Esophagus muscularis mucosa (tissue), 4 donors: Measurements from ENCODE around the gene LIAS. TPM values are rescaled to one million over a fixed set of nuclear protein-coding genes. Genes with fewer than 3 reads are reported as not detected.
"Not testable (repeated sequence)": the region's sequence is repeated elsewhere in the genome, so short reads cannot be mapped to it uniquely, and the experiment has no call there.

Source experiments
- DNase-seq: peaks from one replicate; pipeline ENCODE4 v3.0.0-alpha.2; 2017; ENCODE audit errors: extremely low spot score
- H3K27ac ChIP-seq, 4 donors: fragments of 200-600 bp; sonication (generic); replicated peaks in 1 of 4; 1 replicate in 3 of 4; 2 replicates in 1 of 4; pipeline ENCODE4 v1.5.1; 2016 to 2019; ENCODE audit warnings: mild to moderate bottlenecking in 1 of 4
- H3K27me3 ChIP-seq, 4 donors: fragments of 200-600 bp; sonication (generic); one replicate each; pipeline versions ENCODE4 v1.5.1 to v1.6.0; 2016 to 2019
- H3K36me3 ChIP-seq, 4 donors: fragments of 200-600 bp; sonication (generic); one replicate each; pipeline ENCODE4 v1.5.1; 2016 to 2019
- H3K4me1 ChIP-seq, 4 donors: fragments of 200-600 bp; sonication (generic); one replicate each; pipeline ENCODE4 v1.5.1; 2016 to 2019
- H3K4me3 ChIP-seq, 4 donors: fragments of 200-600 bp; sonication (generic); 1 replicate in 2 of 4; 2 replicates in 2 of 4; pipeline ENCODE4 v1.5.1; 2016 to 2019; ENCODE audit warnings: mild to moderate bottlenecking in 4 of 4, moderate library complexity in 1 of 4
- H3K9me3 ChIP-seq, 4 donors: fragments of 200-600 bp; sonication (generic); 1 replicate in 3 of 4; 2 replicates in 1 of 4; pipeline ENCODE4 v1.5.1; 2016 to 2019
- EP300 ChIP-seq: sonication (generic); formaldehyde crosslinking; IDR thresholded peaks from one replicate; pipeline ENCODE4 v1.6.1; 2017; ENCODE audit warnings: antibody characterized with exemption
- POLR2A ChIP-seq: fragments of 450-650 bp; IDR thresholded peaks from one replicate; pipeline ENCODE4 v1.6.1; 2017; ENCODE audit warnings: antibody characterized with exemption, moderate library complexity, mild to moderate bottlenecking, low read depth
- POLR2AphosphoS5 ChIP-seq, 2 donors: sonication (generic); formaldehyde crosslinking; IDR thresholded peaks; one replicate each; pipeline ENCODE4 v1.6.1; 2017; ENCODE audit warnings: antibody characterized with exemption in 2 of 2
- WGBS: methylation state at CpG from one replicate; pipeline ENCODE4 v1.1.5; 2018; 5-methylcytosine and 5-hydroxymethylcytosine counted together
- intact Hi-C: fragments of 100-400 bp; cut with DNase I; formaldehyde crosslinking; loops from one replicate; pipeline ENCODE4 v1.15.1; 2023
- total RNA-seq, 4 donors: library from RNA; depleted of rRNA; stranded (reverse); fragments of >200 nt; gene quantifications; one replicate each; pipeline versions ENCODE4 v1.1.0 to v1.2.1, GENCODE V29; 2016
- TF ChIP-seq, protein P1 (sequence below), 3 experiments: fragments of 200-600 bp in 2 of 3; fragments of 450-650 bp in 1 of 3; sonication (generic) in 2 of 3; IDR thresholded peaks; one replicate each; pipeline ENCODE4 v1.5.1; 2017 to 2019; ENCODE audit warnings: antibody characterized with exemption in 3 of 3, mild to moderate bottlenecking in 2 of 3, moderate library complexity in 1 of 3

LIAS gene
- total RNA-seq, 4 donors from 2014 or later: 8.5 to 11.6 (median 9.7) TPM

DNA sequence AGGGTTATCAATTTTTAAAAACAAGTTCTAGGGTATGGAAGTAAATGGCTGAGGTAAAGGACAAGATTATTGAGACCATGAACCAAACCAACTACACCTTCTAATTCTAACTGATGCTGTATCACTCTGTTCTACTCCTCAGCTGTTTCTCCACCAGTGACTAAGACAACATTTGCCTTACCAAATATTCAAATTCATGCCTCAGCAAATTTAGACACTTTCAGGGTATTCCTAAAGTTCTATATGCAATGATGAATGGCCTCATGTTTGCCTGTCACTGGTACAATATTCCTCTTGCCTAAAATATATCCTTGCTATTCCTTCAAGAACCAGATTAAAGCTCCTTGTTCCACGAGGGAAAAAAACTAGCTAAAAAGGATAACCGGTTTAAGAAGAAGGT lies 5.1 kb upstream of the LIAS start:
- 78% methylated on average over 2 of the region's 2 CpGs for WGBS
- H3K27ac ChIP-seq: no peak overlapping the region
- no peak overlapping the region for H3K4me3 ChIP-seq
- DNase-seq: no peak
- H3K27me3 ChIP-seq: no peaks in the 10 kb centered on the region
- peaks cover 17 to 39% (median 34%) of the 10 kb centered on the region in 4 donors for H3K4me1 ChIP-seq
- H3K36me3 ChIP-seq: peaks cover 45 to 79% (median 68%) of the 10 kb centered on the region in 4 donors
- intact Hi-C loops: loop anchor here (10.0 kb wide), 1 partner anchor 601 kb away; the partner anchor contains the start of gene N4BP2
- no peaks in the 10 kb centered on the region for H3K9me3 ChIP-seq
- TF ChIP-seq, protein P1, sequence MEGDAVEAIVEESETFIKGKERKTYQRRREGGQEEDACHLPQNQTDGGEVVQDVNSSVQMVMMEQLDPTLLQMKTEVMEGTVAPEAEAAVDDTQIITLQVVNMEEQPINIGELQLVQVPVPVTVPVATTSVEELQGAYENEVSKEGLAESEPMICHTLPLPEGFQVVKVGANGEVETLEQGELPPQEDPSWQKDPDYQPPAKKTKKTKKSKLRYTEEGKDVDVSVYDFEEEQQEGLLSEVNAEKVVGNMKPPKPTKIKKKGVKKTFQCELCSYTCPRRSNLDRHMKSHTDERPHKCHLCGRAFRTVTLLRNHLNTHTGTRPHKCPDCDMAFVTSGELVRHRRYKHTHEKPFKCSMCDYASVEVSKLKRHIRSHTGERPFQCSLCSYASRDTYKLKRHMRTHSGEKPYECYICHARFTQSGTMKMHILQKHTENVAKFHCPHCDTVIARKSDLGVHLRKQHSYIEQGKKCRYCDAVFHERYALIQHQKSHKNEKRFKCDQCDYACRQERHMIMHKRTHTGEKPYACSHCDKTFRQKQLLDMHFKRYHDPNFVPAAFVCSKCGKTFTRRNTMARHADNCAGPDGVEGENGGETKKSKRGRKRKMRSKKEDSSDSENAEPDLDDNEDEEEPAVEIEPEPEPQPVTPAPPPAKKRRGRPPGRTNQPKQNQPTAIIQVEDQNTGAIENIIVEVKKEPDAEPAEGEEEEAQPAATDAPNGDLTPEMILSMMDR (IDR thresholded peaks at IDR 0.05): no peak
- TF ChIP-seq POLR2AphosphoS5 (IDR thresholded peaks at IDR 0.05) (no peak), EP300 (no peak), POLR2A (no peak)

DNA sequence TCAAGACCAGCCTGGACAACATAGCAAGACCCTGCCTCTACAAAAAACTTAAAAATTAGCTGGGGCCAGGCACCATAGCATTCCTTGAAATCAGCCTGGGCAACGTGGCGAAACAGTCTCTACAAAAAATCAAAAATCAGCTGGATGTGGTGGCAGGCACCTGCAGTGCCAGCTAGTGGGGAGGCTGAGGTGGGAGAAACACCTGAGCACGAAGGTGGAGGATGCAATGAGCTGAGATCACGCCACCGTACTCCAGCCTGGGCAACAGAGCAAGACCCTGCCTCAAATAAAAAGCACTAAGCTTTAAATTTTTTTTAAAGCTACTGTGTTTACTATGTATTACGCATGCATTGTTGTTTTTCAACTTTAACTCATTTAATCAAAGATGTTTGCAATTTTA lies 3.4 kb upstream of the LIAS start:
- H3K9me3 ChIP-seq: no peaks in the 10 kb centered on the region
- TF ChIP-seq EP300: no peak
- no peak for TF ChIP-seq POLR2A
- no peak for TF ChIP-seq POLR2AphosphoS5 (IDR thresholded peaks at IDR 0.05)
- TF ChIP-seq, protein P1 (IDR thresholded peaks at IDR 0.05): no peak
- no peaks in the 10 kb centered on the region for H3K27me3 ChIP-seq
- no peak overlapping the region for H3K27ac ChIP-seq
- DNase-seq: no peak
- H3K4me1 ChIP-seq: peaks cover 24 to 50% (median 44%) of the 10 kb centered on the region in 4 donors
- intact Hi-C loops: loop anchor here (5.0 to 10.0 kb wide), 4 partner anchors 72 to 599 kb away; partner anchors contain the start of genes N4BP2, RFC1, SMIM14 and UGDH
- WGBS: 89% methylated on average over 6 of the region's 6 CpGs
- H3K36me3 ChIP-seq: peaks cover 45 to 73% (median 65%) of the 10 kb centered on the region in 4 donors
- H3K4me3 ChIP-seq: no peak overlapping the region

DNA sequence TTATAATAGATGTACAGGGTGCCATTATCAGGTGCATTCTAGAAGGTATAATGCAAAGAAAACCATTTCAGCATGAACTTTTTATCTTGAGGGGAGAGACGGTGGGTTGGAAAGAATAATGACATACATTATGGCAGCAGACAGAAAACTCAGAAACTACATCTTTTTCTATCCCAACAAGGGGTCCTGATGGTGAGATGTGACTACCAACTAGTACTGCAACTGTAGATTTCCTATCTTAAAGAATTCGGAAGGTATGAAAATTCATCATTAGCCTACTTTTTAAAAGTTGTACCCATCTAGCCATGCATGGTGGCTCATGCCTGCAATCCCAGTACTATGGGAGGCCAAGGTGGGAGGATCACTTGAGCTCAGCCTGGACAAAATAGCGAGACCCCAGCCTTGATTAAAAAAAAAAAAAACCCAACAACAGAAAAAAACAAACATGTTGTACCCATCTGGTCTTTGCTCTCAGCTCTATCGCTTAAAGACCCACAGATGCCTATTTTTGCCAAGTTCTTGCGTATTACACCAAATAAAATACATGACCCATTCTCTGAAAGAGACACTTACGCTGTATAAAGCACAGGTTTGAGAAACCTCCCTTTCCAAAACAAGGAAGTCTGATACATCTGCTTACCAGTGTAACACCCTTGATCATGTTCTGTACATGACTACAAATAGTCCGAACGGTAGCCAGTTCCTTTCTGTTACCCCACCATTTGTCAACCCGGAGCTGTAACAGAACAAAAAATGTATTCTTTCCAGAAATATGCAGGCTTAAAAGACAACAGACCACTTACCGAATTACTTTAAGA lies 1.7 kb upstream of the LIAS start:
- TF ChIP-seq POLR2AphosphoS5 (IDR thresholded peaks at IDR 0.05) (no peak), POLR2A (no peak), EP300 (no peak)
- TF ChIP-seq, protein P1 (IDR thresholded peaks at IDR 0.05): no peak
- Histone ChIP-seq H3K4me3 (peak overlapping the region; percentile 70 to 86 (median 77)), H3K27me3 (no peaks in the 10 kb centered on the region), H3K9me3 (no peaks in the 10 kb centered on the region), H3K36me3 (peaks cover 45 to 73% (median 56%) of the 10 kb centered on the region in 4 donors), H3K4me1 (peaks cover 24 to 50% (median 42%) of the 10 kb centered on the region in 4 donors), H3K27ac (peak overlapping the region; percentile 95 to 96 (median 96))
- intact Hi-C loops: loop anchor here (5.0 to 10.0 kb wide), 4 partner anchors 70 to 598 kb away; partner anchors contain the start of genes N4BP2, RFC1, SMIM14 and UGDH
- peak; percentile 1 for DNase-seq
- 68% methylated on average over 10 of the region's 10 CpGs for whole genome bisulfite sequencing

DNA sequence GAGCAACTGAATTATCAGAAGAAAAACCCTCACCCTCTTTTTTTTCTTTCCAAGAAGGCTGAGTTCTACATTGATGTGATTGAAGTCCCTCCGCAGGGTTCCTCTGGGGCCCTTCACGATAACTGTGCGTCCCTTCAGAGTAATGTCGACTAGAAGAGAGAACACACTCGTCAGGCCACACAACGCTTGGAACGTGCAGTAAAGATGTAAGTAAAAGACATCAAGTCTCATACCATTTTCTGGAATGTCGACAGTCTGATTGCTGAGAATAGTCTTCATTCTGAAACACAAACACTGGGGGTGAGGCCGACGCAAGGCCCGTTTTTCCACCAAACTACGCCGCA lies 723 bp upstream of the LIAS start:
- not testable (repeated sequence) for H3K9me3 ChIP-seq, H3K27me3 ChIP-seq
- H3K4me3 ChIP-seq: peak overlapping the region; percentile 70 to 86 (median 77)
- peaks cover 37 to 70% (median 52%) of the 10 kb centered on the region in 4 donors for H3K36me3 ChIP-seq
- DNase-seq: peak; percentile 55
- intact Hi-C loops: loop anchor here (5.0 to 10.0 kb wide), 4 partner anchors 69 to 597 kb away; partner anchors contain the start of genes N4BP2, RFC1, SMIM14 and UGDH
- peaks cover 24 to 47% (median 42%) of the 10 kb centered on the region in 4 donors for H3K4me1 ChIP-seq
- H3K27ac ChIP-seq: peak overlapping the region; percentile 95 to 96 (median 96)
- WGBS: 2% methylated on average over 13 of the region's 13 CpGs

DNA sequence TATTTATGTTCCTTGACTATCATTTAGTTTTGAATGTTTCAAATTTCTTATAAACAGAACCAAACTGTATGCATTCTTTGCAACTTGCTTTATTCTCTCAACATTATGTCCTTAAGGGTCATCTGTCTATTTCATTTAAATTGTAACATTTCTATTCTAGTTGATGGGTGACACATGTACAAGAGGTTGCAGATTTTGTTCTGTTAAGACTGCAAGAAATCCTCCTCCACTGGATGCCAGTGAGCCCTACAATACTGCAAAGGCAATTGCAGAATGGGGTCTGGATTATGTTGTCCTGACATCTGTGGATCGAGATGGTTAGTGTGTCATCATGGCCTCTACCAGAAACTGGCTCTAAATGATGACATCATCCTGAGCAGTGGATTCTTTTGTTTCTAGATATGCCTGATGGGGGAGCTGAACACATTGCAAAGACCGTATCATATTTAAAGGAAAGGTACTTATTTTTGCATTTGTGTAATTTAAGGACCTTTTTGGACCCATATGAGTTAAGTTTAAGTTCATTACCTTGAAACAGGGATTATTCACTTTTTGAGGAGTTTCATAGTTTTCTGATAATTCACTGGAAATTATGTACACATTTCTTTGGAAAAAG lies 6.1 kb downstream of the LIAS start:
- Histone ChIP-seq H3K36me3 (peaks cover 0 to 50% (median 33%) of the 10 kb centered on the region in 4 donors), H3K27ac (no peak overlapping the region), H3K4me1 (peaks cover 2 to 12% (median 11%) of the 10 kb centered on the region in 4 donors), H3K4me3 (no peak overlapping the region), H3K27me3 (no peaks in the 10 kb centered on the region), H3K9me3 (no peaks in the 10 kb centered on the region)
- DNase-seq: no peak
- TF ChIP-seq EP300: no peak
- TF ChIP-seq, protein P1 (IDR thresholded peaks at IDR 0.05): no peak
- TF ChIP-seq POLR2A: no peak
- no peak for TF ChIP-seq POLR2AphosphoS5 (IDR thresholded peaks at IDR 0.05)
- 28% methylated on average over 2 of the region's 2 CpGs for WGBS
- intact Hi-C loops: no loop called here
